Heart right ventricle (tissue), 16 donors: ENCODE data around the gene PPP4R4. TPM values are rescaled to one million over a fixed set of nuclear protein-coding genes. Genes with fewer than 3 reads are reported as not detected.

ENCODE experiments used
- ATAC-seq, 8 donors: fragments of 200-7000 bp; cut with Tn5 transposase; one replicate each; pipeline ENCODE4 v1.9.1; 2020; ENCODE audit warnings: mild to moderate bottlenecking in 8 of 8, moderate library complexity in 8 of 8, moderate number of reproducible peaks in 1 of 8
- DNase-seq, 2 donors: peaks; one replicate each; pipeline ENCODE4 v3.0.0-alpha.2; 2020
- H3K27ac ChIP-seq, 10 donors: fragments of 200-600 bp; sonication (generic) in 2 of 10; one replicate each; pipeline versions ENCODE4 v1.5.0 to v1.8.0; 2020 to 2022; ENCODE audit warnings: mild to moderate bottlenecking in 3 of 10
- H3K27me3 ChIP-seq, 7 donors: fragments of 200-600 bp; one replicate each; pipeline ENCODE4 v1.8.0; 2021 to 2022; ENCODE audit warnings: mild to moderate bottlenecking in 2 of 7
- H3K36me3 ChIP-seq, 9 donors: fragments of 200-600 bp; sonication (generic) in 1 of 9; one replicate each; pipeline versions ENCODE4 v1.5.0 to v1.8.0; 2020 to 2022; ENCODE audit warnings: mild to moderate bottlenecking in 2 of 9
- H3K4me1 ChIP-seq, 9 donors: fragments of 200-600 bp; sonication (generic) in 1 of 9; one replicate each; pipeline versions ENCODE4 v1.5.0 to v1.8.0; 2020 to 2022; ENCODE audit warnings: mild to moderate bottlenecking in 4 of 9
- H3K4me3 ChIP-seq, 10 donors: fragments of 200-600 bp; sonication (generic) in 2 of 10; one replicate each; pipeline versions ENCODE4 v1.5.0 to v1.8.0; 2020 to 2022; ENCODE audit warnings: mild to moderate bottlenecking in 7 of 10, moderate library complexity in 2 of 10
- H3K9me3 ChIP-seq, 11 donors: fragments of 200-600 bp in 10 of 11; sonication (generic) in 2 of 11; one replicate each; pipeline versions ENCODE4 v1.5.0 to v1.8.0; 2013 to 2022; ENCODE audit warnings: mild to moderate bottlenecking in 2 of 11, control low read depth in 1 of 11, moderate library complexity in 1 of 11
- WGBS, 2 donors: extraction: QIAGEN DNeasy Blood & Tissue Kit; methylation state at CpG; one replicate each; pipeline ENCODE4 v1.1.7; 2013; ENCODE audit warnings: inconsistent platforms in 1 of 2; 5-methylcytosine and 5-hydroxymethylcytosine counted together
- intact Hi-C, 10 donors: fragments of 100-400 bp; cut with DNase I; formaldehyde crosslinking; loops; one replicate each; pipeline versions ENCODE4 v1.11.1 to v1.14.2; 2022
- polyA plus RNA-seq, 2 donors: library from polyadenylated mRNA; stranded (reverse); fragments of 200-250 nt; gene quantifications; one replicate each; pipeline ENCODE4 v1.2.3, GENCODE V29; 2013
- total RNA-seq, 10 donors: library from RNA; stranded (reverse); fragmentation: NEBNext Ultra II Directional in 3 of 10; extraction: Animal tissue kit (Norgen Biotek cat#: 25700) in 3 of 10; gene quantifications; one replicate each; pipeline versions ENCODE4 v1.2.1 to v1.2.4, GENCODE V29; 2021 to 2023
- TF ChIP-seq, protein P1 (sequence below), 9 donors: fragments of 200-600 bp; sonication (generic) in 2 of 9; IDR thresholded peaks; one replicate each; pipeline versions ENCODE4 v1.5.0 to v1.8.0; 2021 to 2022; ENCODE audit warnings: antibody characterized with exemption in 9 of 9, mild to moderate bottlenecking in 5 of 9, moderate library complexity in 1 of 9
- donor health status: Arrhythmogenic right ventricular cardiomyopathy.
- donor health status: ischemic (EF 13 %, LVEDD 7.1; RV severe dilation, severe dysfunction).
- donor health status: healthy with polysubstance abuse.
- donor health status: DM: no; HTN: yes; CAD: no.
- donor health status: DM: no; HTN: no; CAD: no.
- donor health status: ischemic (EF 25% LVEDD 6.9; RV normal size, moderate dysfunction).
- donor health status: ischemic (EF 25% LVEDD 5.7; RV mildly dilated, moderate dysfunction).
- donor health status: healthy.
- donor health status: DM: yes; HTN: yes; CAD: no.
- donor health status: Ischemic cardiomyopathy.
- donor health status: ischemic (EF 35%, LVEDD 5.7; RV mildly dilated, moderate dysfunction).
- donor health status: nonischemic (EF 11% LVEDD 7.7; RV severe dilation, severe dysfunction).
- donor health status: DM: yes; HTN: yes; CAD: no.
- donor health status: PGD.
- donor health status: ischemic (EF 29% LVEDD 5.4; RV normal size, mild dysfunction).
- donor health status: nonischemic (EF 23%, LVEDD 6.1; RV moderate dilation, normal function).

PPP4R4 gene
- total and polyA plus RNA-seq, 12 donors, result 0.13 to 0.94 (median 0.31) TPM; not detected in 5

DNA sequence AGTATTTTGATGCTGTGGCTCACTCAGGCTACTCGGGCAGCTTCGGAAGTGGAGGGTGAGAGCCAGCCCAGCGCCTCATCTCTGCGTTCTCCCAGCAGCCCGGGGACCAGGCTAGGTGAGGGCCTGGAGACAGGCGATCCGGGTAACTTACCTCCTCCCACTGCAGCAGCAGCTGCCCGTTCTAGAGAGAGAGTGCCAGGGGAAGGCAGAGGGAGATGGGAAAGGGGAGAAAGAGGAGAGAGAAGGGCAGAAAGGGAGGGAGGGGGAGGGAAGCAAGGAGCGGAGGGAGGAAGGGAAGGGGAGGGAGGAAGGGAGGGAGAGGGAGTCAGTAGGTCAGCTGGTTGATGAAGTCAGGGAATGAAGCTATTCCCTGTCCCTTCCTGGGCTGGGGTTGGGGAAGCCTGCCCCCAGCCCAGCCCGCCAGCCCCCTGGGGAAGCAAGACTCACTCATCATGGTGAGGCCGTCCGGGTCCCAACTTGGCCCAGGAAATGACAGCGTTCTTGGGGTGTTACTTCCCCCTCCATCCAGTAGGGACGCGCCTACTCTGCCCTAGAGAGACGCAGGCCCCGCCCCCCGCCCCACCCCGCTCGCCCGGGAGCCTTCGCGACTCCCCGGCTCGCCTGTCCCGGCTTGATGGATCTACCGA lies 44.9 kb upstream of the PPP4R4 start, which contains the start of gene IFI27L2:
IFI27L2 (minus strand) TSS at position 494 of the 647 bp plus-strand sequence; CDS start at position 454, 40 bp downstream.
- DNase-seq (peak; percentile 72 to 86), ATAC-seq (peak; percentile 92 to 98 (median 95))
- TF ChIP-seq, protein P1, sequence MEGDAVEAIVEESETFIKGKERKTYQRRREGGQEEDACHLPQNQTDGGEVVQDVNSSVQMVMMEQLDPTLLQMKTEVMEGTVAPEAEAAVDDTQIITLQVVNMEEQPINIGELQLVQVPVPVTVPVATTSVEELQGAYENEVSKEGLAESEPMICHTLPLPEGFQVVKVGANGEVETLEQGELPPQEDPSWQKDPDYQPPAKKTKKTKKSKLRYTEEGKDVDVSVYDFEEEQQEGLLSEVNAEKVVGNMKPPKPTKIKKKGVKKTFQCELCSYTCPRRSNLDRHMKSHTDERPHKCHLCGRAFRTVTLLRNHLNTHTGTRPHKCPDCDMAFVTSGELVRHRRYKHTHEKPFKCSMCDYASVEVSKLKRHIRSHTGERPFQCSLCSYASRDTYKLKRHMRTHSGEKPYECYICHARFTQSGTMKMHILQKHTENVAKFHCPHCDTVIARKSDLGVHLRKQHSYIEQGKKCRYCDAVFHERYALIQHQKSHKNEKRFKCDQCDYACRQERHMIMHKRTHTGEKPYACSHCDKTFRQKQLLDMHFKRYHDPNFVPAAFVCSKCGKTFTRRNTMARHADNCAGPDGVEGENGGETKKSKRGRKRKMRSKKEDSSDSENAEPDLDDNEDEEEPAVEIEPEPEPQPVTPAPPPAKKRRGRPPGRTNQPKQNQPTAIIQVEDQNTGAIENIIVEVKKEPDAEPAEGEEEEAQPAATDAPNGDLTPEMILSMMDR (IDR thresholded peaks at IDR 0.05), result peak in 8 of 9 donors; percentile 25 to 56 (median 40)
- Histone ChIP-seq H3K4me3 (peak within 1 kb of the TSS; percentile 41 to 63 (median 60)), H3K9me3 (no peaks in the 10 kb centered on the region), H3K27me3 (no peaks in the 10 kb centered on the region), H3K4me1 (peaks cover 0 to 18% (median 9%) of the 10 kb centered on the region in 9 donors), H3K27ac (peak within 1 kb of the TSS in 9 of 10 donors; percentile 59 to 91 (median 78)), H3K36me3 (peaks cover 0 to 9% (median 0%) of the 10 kb centered on the region in 9 donors)
- WGBS, 2 donors, result 1 to 2% methylated on average over 27 of the region's 27 CpGs
- intact Hi-C loops, result loop anchor here in 3 of 10 donors (2.0 to 5.0 kb wide), 4 partner anchors 18 to 92 kb away; partner anchors contain the start of genes DDX24 (in 1 of the 3), IFI27 (in 1 of the 3), IFI27L1 (in 1 of the 3) and PPP4R4 (in 1 of the 3)

DNA sequence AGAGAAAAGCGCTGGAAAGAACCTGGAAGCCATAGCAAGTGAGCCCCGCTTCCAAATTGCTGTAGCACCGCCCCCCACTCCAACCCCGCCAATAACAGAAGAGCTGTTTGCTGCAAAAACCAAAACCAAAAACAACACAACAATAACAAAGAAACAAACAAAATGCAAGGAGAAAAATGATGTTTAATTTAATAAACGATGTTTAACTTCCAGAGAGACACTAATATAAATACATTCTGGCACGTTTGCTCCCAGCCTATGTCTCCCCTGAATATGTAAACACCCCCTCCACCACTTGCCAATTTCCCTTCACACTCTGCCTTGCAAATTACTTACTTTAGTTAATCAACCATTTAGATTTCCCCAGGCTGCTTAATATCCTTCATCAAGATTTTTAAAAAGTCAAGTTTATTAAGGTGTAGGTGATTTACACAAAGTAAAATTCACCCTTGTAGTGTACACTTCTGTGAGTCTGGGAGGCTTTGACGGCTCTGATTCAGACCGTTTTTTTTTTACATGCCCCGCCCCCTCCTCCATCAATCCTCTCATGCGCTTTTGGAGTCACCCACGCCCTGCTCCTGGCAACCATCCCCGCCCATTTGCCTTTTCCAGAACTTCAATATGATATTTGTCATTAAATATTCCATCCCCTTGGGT lies 44.2 kb upstream of the PPP4R4 start:
- DNase-seq (peak; percentile 40 to 67), ATAC-seq (peak in 7 of 8 donors; percentile 35 to 74 (median 59))
- Histone ChIP-seq H3K9me3 (no peaks in the 10 kb centered on the region), H3K4me3 (peak overlapping the region; percentile 41 to 63 (median 60)), H3K27ac (peak overlapping the region in 9 of 10 donors; percentile 59 to 91 (median 78)), H3K4me1 (peaks cover 0 to 18% (median 9%) of the 10 kb centered on the region in 9 donors), H3K36me3 (peaks cover 0 to 9% (median 0%) of the 10 kb centered on the region in 9 donors), H3K27me3 (no peaks in the 10 kb centered on the region)
- intact Hi-C loops, result loop anchor here in 9 of 10 donors (2.0 to 10.0 kb wide), 11 partner anchors 19 to 417 kb away; partner anchors contain the start of genes DDX24 (in 1 of the 9), IFI27 (in 1 of the 9), IFI27L1 (in 1 of the 9) and PPP4R4 (in 1 of the 9)
- 0 to 1% methylated on average over 12 of the region's 12 CpGs for WGBS, 2 donors
- TF ChIP-seq, protein P1 (IDR thresholded peaks at IDR 0.05), result no peak

DNA sequence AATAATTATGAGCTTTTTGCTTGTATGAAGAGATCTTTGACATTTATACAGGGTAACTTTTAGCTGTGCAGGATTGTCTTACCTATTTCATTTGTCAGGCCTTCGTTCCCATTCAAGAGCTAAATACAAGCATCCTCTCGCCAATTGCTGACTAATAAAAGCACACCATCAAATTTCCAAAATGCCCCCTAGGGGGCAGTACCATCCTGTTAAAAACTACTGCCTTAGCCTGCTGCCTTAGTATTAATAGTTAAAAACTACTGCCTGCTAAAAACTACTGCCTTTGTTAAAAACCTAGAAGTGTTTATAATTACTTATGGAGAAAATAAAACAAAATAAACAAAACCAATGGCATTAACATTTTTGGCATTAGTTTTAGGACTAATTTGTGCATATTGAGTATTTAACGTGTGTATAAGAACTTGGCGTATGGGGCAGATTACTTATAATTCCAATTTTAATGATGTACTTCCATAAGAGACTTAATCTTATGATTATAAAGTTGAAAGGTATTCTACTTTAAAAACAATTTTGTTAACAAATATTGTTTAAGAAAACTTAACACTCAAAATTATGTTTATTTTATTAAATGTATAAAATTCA lies 41.7 kb upstream of the PPP4R4 start:
- ATAC-seq (no peak), DNase-seq (peak in 1 of 2 donors; percentile 63)
- peaks cover 0 to 11% (median 0%) of the 10 kb centered on the region in 11 donors for H3K9me3 ChIP-seq
- H3K27me3 ChIP-seq, result no peaks in the 10 kb centered on the region
- peaks cover 0 to 21% (median 9%) of the 10 kb centered on the region in 9 donors for H3K4me1 ChIP-seq
- 44 to 50% methylated on average over 4 of the region's 4 CpGs for WGBS, 2 donors
- TF ChIP-seq, protein P1 (IDR thresholded peaks at IDR 0.05), result peak; percentile 72 to 84 (median 80)
- H3K36me3 ChIP-seq, result peaks cover 0 to 5% (median 0%) of the 10 kb centered on the region in 9 donors
- intact Hi-C loops, result loop anchor here in 9 of 10 donors (5.0 to 10.0 kb wide), 6 partner anchors 45 to 415 kb away; no protein-coding TSS in a partner anchor
- no peak overlapping the region for H3K27ac ChIP-seq
- no peak overlapping the region for H3K4me3 ChIP-seq
